GM23248 (cell line): ENCODE measurements around the gene ANKS1B.

Experiments
- EZH2 ChIP-seq: fragments of 200-600 bp; sonication (generic); IDR thresholded peaks from 2 replicates; pipeline ENCODE4 v1.6.1; 2018; ENCODE audit warnings: antibody characterized with exemption, mild to moderate bottlenecking; ENCODE audit not compliant: insufficient read depth, poor library complexity, severe bottlenecking
- EZH2phosphoT487 ChIP-seq: fragments of 200-600 bp; sonication (generic); IDR thresholded peaks from 2 replicates; pipeline ENCODE4 v1.6.1; 2018; ENCODE audit warnings: antibody characterized with exemption, moderate library complexity, mild to moderate bottlenecking, low read depth; ENCODE audit not compliant: insufficient read depth

DNA sequence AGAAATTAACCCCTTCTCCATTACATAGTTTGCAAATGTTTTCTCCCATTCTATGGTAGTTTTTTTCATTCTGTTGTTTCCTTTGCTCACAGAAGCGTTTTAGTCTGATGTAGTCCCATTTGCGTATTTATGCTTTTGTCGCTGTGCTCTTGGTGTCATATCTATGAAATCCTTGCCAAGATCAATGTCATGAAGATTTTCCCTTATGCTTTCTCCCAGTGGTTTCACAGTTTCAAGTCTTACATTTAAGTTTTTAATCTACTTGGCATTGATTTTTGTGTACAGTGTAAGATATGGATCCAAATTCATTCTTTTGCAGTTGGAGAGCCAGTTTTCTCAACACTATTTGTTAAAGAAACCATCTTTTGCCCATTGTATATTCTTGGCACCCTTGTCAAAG, 982.0 kb downstream of the ANKS1B start:
- TF ChIP-seq EZH2 (no peak), EZH2phosphoT487 (no peak)
